Measurements from ENCODE around the gene COL5A1.
A peak's percentile ranks its signal among the peaks of the same experiment; 100 is the strongest.

The COL5A1 gene

GRCh38 chr9:134807716-134808446 lies 166.3 kb downstream of the COL5A1 start:
- Histone ChIP-seq H3K9ac (ENCODE audit: low read length) (no peak overlapping the region), H3K27ac (ENCODE audit: low read depth, low read length) (peak overlapping the region; percentile 25), H3K4me3 (ENCODE audit: low read length) (no peak overlapping the region), H3K4me1 (ENCODE audit: control insufficient read depth, insufficient read depth, low read length) (peaks cover 11% of the 10 kb centered on the region), H3K27me3 (ENCODE audit: control insufficient read depth, insufficient read depth, low read length) (no peaks in the 10 kb centered on the region), H3K36me3 (ENCODE audit: control insufficient read depth, insufficient read depth, low read length) (peaks cover 8% of the 10 kb centered on the region)

- Histone ChIP-seq H3K36me3 (ENCODE audit: control insufficient read depth, insufficient read depth, low read length) (peaks cover 10% of the 10 kb centered on the region), H3K27ac (ENCODE audit: low read depth, low read length) (no peak overlapping the region), H3K4me1 (ENCODE audit: control insufficient read depth, insufficient read depth, low read length) (peaks cover 11% of the 10 kb centered on the region), H3K9ac (ENCODE audit: low read length) (no peak overlapping the region), H3K27me3 (ENCODE audit: control insufficient read depth, insufficient read depth, low read length) (no peaks in the 10 kb centered on the region), H3K4me3 (ENCODE audit: low read length) (no peak overlapping the region)
These were observed 166.8 kb downstream of the COL5A1 start for GRCh38 chr9:134808447-134808792.

- Histone ChIP-seq H3K27me3 (ENCODE audit: control insufficient read depth, insufficient read depth, low read length) (no peaks in the 10 kb centered on the region), H3K9ac (ENCODE audit: low read length) (no peak overlapping the region), H3K36me3 (ENCODE audit: control insufficient read depth, insufficient read depth, low read length) (peaks cover 10% of the 10 kb centered on the region), H3K4me1 (ENCODE audit: control insufficient read depth, insufficient read depth, low read length) (peaks cover 11% of the 10 kb centered on the region), H3K4me3 (ENCODE audit: low read length) (no peak overlapping the region), H3K27ac (ENCODE audit: low read depth, low read length) (no peak overlapping the region)
These were observed 167.7 kb downstream of the COL5A1 start for GRCh38 chr9:134809292-134809691.

GRCh38 chr9:134809826-134810225 lies 168.2 kb downstream of the COL5A1 start:
- no peaks in the 10 kb centered on the region for H3K27me3 ChIP-seq (ENCODE audit: control insufficient read depth, insufficient read depth, low read length)
- no peak overlapping the region for H3K4me3 ChIP-seq (ENCODE audit: low read length)
- peaks cover 11% of the 10 kb centered on the region for H3K4me1 ChIP-seq (ENCODE audit: control insufficient read depth, insufficient read depth, low read length)
- H3K27ac ChIP-seq (ENCODE audit: low read depth, low read length) = no peak overlapping the region
- H3K36me3 ChIP-seq (ENCODE audit: control insufficient read depth, insufficient read depth, low read length) = peaks cover 10% of the 10 kb centered on the region
- no peak overlapping the region for H3K9ac ChIP-seq (ENCODE audit: low read length)

GRCh38 chr9:134811079-134811672 lies 169.6 kb downstream of the COL5A1 start:
- Histone ChIP-seq H3K4me3 (ENCODE audit: low read length) (no peak overlapping the region), H3K27me3 (ENCODE audit: control insufficient read depth, insufficient read depth, low read length) (no peaks in the 10 kb centered on the region), H3K27ac (ENCODE audit: low read depth, low read length) (no peak overlapping the region), H3K4me1 (ENCODE audit: control insufficient read depth, insufficient read depth, low read length) (peaks cover 11% of the 10 kb centered on the region), H3K9ac (ENCODE audit: low read length) (no peak overlapping the region), H3K36me3 (ENCODE audit: control insufficient read depth, insufficient read depth, low read length) (peaks cover 14% of the 10 kb centered on the region)

GRCh38 chr9:134811673-134812342 lies 170.2 kb downstream of the COL5A1 start:
- Histone ChIP-seq H3K27me3 (ENCODE audit: control insufficient read depth, insufficient read depth, low read length) (no peaks in the 10 kb centered on the region), H3K4me1 (ENCODE audit: control insufficient read depth, insufficient read depth, low read length) (peaks cover 11% of the 10 kb centered on the region), H3K36me3 (ENCODE audit: control insufficient read depth, insufficient read depth, low read length) (peaks cover 14% of the 10 kb centered on the region), H3K27ac (ENCODE audit: low read depth, low read length) (no peak overlapping the region), H3K9ac (ENCODE audit: low read length) (no peak overlapping the region), H3K4me3 (ENCODE audit: low read length) (no peak overlapping the region)

GRCh38 chr9:134812343-134812673 lies 170.7 kb downstream of the COL5A1 start:
- peaks cover 11% of the 10 kb centered on the region for H3K4me1 ChIP-seq (ENCODE audit: control insufficient read depth, insufficient read depth, low read length)
- H3K27ac ChIP-seq (ENCODE audit: low read depth, low read length) = no peak overlapping the region
- no peak overlapping the region for H3K9ac ChIP-seq (ENCODE audit: low read length)
- H3K4me3 ChIP-seq (ENCODE audit: low read length) = no peak overlapping the region
- H3K27me3 ChIP-seq (ENCODE audit: control insufficient read depth, insufficient read depth, low read length) = no peaks in the 10 kb centered on the region
- H3K36me3 ChIP-seq (ENCODE audit: control insufficient read depth, insufficient read depth, low read length) = peaks cover 14% of the 10 kb centered on the region

GRCh38 chr9:134813841-134814240 lies 172.2 kb downstream of the COL5A1 start:
- Histone ChIP-seq H3K36me3 (ENCODE audit: control insufficient read depth, insufficient read depth, low read length) (peaks cover 9% of the 10 kb centered on the region), H3K4me1 (ENCODE audit: control insufficient read depth, insufficient read depth, low read length) (peaks cover 11% of the 10 kb centered on the region), H3K27me3 (ENCODE audit: control insufficient read depth, insufficient read depth, low read length) (no peaks in the 10 kb centered on the region), H3K27ac (ENCODE audit: low read depth, low read length) (no peak overlapping the region), H3K4me3 (ENCODE audit: low read length) (no peak overlapping the region), H3K9ac (ENCODE audit: low read length) (no peak overlapping the region)

- Histone ChIP-seq H3K27ac (ENCODE audit: low read depth, low read length) (no peak overlapping the region), H3K9ac (ENCODE audit: low read length) (no peak overlapping the region), H3K27me3 (ENCODE audit: control insufficient read depth, insufficient read depth, low read length) (no peaks in the 10 kb centered on the region), H3K4me3 (ENCODE audit: low read length) (no peak overlapping the region), H3K4me1 (ENCODE audit: control insufficient read depth, insufficient read depth, low read length) (peaks cover 11% of the 10 kb centered on the region), H3K36me3 (ENCODE audit: control insufficient read depth, insufficient read depth, low read length) (peaks cover 9% of the 10 kb centered on the region)
These were observed 173.1 kb downstream of the COL5A1 start for GRCh38 chr9:134814598-134815215.

GRCh38 chr9:134815435-134816214 lies 174.0 kb downstream of the COL5A1 start:
- peaks cover 15% of the 10 kb centered on the region for H3K36me3 ChIP-seq (ENCODE audit: control insufficient read depth, insufficient read depth, low read length)

GRCh38 chr9:134816264-134816663 lies 174.7 kb downstream of the COL5A1 start:
- Histone ChIP-seq H3K36me3 (ENCODE audit: control insufficient read depth, insufficient read depth, low read length) (peaks cover 16% of the 10 kb centered on the region), H3K27me3 (ENCODE audit: control insufficient read depth, insufficient read depth, low read length) (no peaks in the 10 kb centered on the region), H3K27ac (ENCODE audit: low read depth, low read length) (no peak overlapping the region), H3K4me3 (ENCODE audit: low read length) (no peak overlapping the region), H3K9ac (ENCODE audit: low read length) (no peak overlapping the region), H3K4me1 (ENCODE audit: control insufficient read depth, insufficient read depth, low read length) (peaks cover 8% of the 10 kb centered on the region)

More at GRCh38 chr9:134815435-134816214, 174.0 kb downstream of the COL5A1 start:
- Histone ChIP-seq H3K27me3 (ENCODE audit: control insufficient read depth, insufficient read depth, low read length) (no peaks in the 10 kb centered on the region), H3K9ac (ENCODE audit: low read length) (no peak overlapping the region), H3K4me1 (ENCODE audit: control insufficient read depth, insufficient read depth, low read length) (peaks cover 11% of the 10 kb centered on the region), H3K4me3 (ENCODE audit: low read length) (no peak overlapping the region), H3K27ac (ENCODE audit: low read depth, low read length) (no peak overlapping the region)

- Histone ChIP-seq H3K36me3 (ENCODE audit: control insufficient read depth, insufficient read depth, low read length) (peaks cover 11% of the 10 kb centered on the region), H3K27ac (ENCODE audit: low read depth, low read length) (no peak overlapping the region), H3K4me1 (ENCODE audit: control insufficient read depth, insufficient read depth, low read length) (no peaks in the 10 kb centered on the region), H3K27me3 (ENCODE audit: control insufficient read depth, insufficient read depth, low read length) (no peaks in the 10 kb centered on the region), H3K4me3 (ENCODE audit: low read length) (no peak overlapping the region), H3K9ac (ENCODE audit: low read length) (no peak overlapping the region)
These were observed 176.5 kb downstream of the COL5A1 start for GRCh38 chr9:134818000-134818568.

Measured in rectal smooth muscle tissue (tissue), 1 donor.